Measurements from ENCODE around the gene ENDOD1. TPM values are rescaled to one million over a fixed set of nuclear protein-coding genes. Genes with fewer than 3 reads are reported as not detected.

The ENDOD1 gene
- total and polyA plus RNA-seq, 7 donors = 7.8 to 31.4 (median 20.4) TPM

DNA sequence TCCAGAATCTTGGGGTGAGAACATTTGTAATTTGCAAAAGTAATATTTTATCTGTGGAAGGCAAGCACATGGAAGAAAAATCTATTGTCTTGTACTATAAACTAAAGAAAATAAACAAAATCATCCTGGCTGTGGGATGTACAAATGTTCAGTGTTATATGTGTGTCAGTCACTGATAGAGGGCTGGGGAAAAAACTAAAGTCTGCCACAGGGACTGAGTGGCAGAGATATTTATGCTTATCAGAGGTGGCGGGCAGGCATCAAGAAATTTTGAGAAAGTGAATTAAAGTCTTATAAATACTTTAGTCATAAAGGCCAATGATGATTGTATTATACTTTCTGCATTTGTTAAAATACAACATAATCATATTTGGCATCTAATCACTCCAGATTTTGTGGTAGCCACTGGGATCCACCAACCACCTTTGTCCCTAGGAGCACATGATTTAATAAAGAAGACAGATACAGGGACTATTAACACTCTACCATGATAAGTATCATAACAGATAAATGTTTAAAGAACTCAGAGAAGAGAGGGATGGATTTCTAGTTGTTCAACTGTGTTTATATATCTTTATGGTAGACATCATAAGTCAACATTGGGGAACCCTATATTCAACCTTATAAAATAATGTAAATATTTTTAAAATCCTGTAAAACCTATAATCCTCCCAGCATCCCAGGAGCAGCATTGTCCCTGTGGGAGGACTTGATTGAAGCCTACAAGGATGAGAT is 2.6 kb upstream of the ENDOD1 start:
- no peak for DNase-seq
- no peaks in the 10 kb centered on the region for H3K9me3 ChIP-seq
- peaks cover 0 to 13% (median 10%) of the 10 kb centered on the region in 4 donors for H3K4me1 ChIP-seq
- H3K4me3 ChIP-seq = no peak overlapping the region
- H3K27me3 ChIP-seq = no peaks in the 10 kb centered on the region
- no peak overlapping the region for H3K27ac ChIP-seq
- H3K36me3 ChIP-seq = no peaks in the 10 kb centered on the region
- intact Hi-C loops (cut with DNase I) = no loop called here
- TF ChIP-seq POLR2A (IDR thresholded peaks at IDR 0.05) (no peak), EP300 (IDR thresholded peaks at IDR 0.05) (no peak), POLR2AphosphoS5 (IDR thresholded peaks at IDR 0.05) (no peak)
- TF ChIP-seq, protein P1, sequence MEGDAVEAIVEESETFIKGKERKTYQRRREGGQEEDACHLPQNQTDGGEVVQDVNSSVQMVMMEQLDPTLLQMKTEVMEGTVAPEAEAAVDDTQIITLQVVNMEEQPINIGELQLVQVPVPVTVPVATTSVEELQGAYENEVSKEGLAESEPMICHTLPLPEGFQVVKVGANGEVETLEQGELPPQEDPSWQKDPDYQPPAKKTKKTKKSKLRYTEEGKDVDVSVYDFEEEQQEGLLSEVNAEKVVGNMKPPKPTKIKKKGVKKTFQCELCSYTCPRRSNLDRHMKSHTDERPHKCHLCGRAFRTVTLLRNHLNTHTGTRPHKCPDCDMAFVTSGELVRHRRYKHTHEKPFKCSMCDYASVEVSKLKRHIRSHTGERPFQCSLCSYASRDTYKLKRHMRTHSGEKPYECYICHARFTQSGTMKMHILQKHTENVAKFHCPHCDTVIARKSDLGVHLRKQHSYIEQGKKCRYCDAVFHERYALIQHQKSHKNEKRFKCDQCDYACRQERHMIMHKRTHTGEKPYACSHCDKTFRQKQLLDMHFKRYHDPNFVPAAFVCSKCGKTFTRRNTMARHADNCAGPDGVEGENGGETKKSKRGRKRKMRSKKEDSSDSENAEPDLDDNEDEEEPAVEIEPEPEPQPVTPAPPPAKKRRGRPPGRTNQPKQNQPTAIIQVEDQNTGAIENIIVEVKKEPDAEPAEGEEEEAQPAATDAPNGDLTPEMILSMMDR (IDR thresholded peaks at IDR 0.05) = no peak
- 98 to 100% methylated on average over 1 of the region's 1 CpG for WGBS, 2 donors

DNA sequence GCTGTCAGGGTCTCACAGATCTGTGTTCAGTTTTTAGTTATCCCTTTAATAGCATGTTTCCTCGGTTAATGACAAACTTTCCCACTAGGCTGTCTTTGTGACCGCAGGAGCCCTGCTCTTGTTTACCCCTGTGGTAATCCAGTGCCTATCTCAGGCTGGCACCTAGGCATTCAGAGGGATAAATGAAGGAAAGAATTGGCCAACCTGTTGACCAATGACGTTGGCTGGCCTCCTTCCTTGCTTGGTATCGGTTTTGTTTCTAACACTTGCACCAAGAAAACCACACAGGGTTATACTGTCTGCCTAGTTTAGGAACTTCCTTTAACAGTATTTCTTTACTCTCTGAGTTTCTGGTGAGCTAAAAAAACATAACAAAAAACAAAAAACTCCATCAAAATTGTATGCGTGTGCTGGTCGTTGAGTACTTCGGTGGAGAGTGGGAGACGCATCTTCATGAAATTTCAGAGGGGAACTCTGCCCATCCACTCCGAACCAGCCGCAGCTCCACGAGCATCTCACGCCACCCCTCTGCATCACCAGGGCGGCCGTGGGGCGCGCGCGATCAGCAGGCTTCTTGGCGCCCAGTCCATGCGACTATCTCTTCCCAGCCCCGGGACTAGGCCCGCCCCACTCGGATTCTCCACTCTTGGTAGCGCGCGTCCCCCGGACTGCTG is 563 bp upstream of the ENDOD1 start:
- Histone ChIP-seq H3K4me1 (peaks cover 0 to 19% (median 11%) of the 10 kb centered on the region in 4 donors), H3K4me3 (peak overlapping the region; percentile 45 to 99 (median 72)), H3K36me3 (no peaks in the 10 kb centered on the region), H3K27me3 (no peaks in the 10 kb centered on the region), H3K9me3 (no peaks in the 10 kb centered on the region), H3K27ac (peak overlapping the region; percentile 85 to 97 (median 92))
- WGBS, 2 donors = 8 to 21% methylated on average over 27 of the region's 27 CpGs
- no peak for DNase-seq
- intact Hi-C loops (cut with DNase I) = loop anchor here (1.0 kb wide), 1 partner anchor 21 kb away; no protein-coding TSS in a partner anchor
- TF ChIP-seq POLR2AphosphoS5 (IDR thresholded peaks at IDR 0.05) (no peak), EP300 (IDR thresholded peaks at IDR 0.05) (no peak), POLR2A (IDR thresholded peaks at IDR 0.05) (peak in 1 of 2 donors; percentile 32)
- TF ChIP-seq, protein P1 (IDR thresholded peaks at IDR 0.05) = no peak

DNA sequence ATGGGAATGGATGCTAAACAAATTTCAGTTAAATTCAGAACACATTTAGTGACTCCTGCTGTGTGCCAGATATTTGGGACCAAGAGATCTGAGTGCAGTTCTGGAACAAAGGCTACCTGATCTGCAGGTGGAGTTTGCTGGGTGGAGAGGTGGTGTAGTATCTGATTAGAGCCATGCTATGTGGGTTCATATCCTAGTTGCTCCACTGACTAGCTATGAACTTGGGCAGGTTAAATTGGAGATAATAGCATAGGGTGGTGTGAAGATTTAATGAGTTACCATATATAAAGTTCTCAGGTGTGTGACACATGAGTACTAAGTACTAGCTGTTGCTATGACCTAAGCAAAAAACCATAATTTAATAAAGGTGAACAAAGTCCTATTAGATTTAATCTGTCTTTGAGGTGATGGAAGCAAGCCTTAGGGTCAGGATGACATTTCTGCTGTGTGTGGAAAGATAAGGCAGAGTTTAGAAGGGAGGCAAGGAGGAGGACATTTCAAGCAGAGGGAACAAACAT is 2.1 kb downstream of the ENDOD1 start:
- DNase-seq = no peak
- Histone ChIP-seq H3K27me3 (no peaks in the 10 kb centered on the region), H3K4me1 (peaks cover 0 to 22% (median 11%) of the 10 kb centered on the region in 4 donors), H3K27ac (no peak overlapping the region), H3K9me3 (no peaks in the 10 kb centered on the region), H3K36me3 (no peaks in the 10 kb centered on the region), H3K4me3 (no peak overlapping the region)
- intact Hi-C loops (cut with DNase I) = loop anchor here (2.0 kb wide), 1 partner anchor 59 kb away; no protein-coding TSS in a partner anchor
- TF ChIP-seq, protein P1 (IDR thresholded peaks at IDR 0.05) = no peak
- no peak for TF ChIP-seq POLR2A (IDR thresholded peaks at IDR 0.05)
- TF ChIP-seq EP300 (IDR thresholded peaks at IDR 0.05) = no peak
- TF ChIP-seq POLR2AphosphoS5 (IDR thresholded peaks at IDR 0.05) = no peak

DNA sequence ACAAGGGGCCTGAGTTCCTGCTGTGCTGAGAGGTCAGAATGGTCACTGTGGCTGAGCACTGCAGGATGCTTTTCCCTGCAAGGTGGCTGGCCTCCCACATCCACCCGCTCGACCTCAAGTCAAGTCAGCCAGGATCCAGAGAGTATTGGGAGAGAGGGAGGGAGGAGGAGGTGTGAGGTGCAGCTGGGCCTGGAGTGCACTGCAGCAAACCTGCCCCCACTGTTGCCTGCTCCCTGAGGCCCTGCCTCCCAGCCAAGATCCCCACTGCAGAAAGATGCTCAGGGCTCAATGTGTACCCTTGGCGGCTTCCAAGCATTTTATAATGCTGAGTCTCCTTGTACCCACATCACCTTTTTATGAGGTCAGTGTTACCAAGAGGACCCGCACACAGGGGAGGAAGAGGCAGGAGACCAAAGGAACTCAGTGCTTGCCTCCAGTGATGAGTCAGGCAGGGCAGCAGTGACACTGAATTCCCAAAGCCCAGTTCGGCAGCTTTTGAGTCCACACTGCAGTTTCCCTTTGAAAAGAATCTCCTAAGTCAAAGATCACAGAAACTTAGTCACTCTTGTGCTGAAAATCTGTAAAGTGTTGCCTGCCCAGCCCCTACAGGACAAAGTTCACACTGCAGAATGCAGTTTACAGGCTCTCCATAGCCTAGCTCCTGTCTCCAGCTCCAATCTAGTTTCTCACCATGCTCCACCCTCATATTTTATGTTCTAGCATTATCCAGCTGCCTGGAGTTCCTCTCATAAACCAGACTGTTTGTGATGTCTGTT is 3.1 kb downstream of the ENDOD1 start:
- 15 to 42% methylated on average over 5 of the region's 5 CpGs for WGBS, 2 donors
- Histone ChIP-seq H3K27ac (no peak overlapping the region), H3K27me3 (no peaks in the 10 kb centered on the region), H3K4me1 (peaks cover 0 to 22% (median 11%) of the 10 kb centered on the region in 4 donors), H3K9me3 (no peaks in the 10 kb centered on the region), H3K4me3 (no peak overlapping the region), H3K36me3 (no peaks in the 10 kb centered on the region)
- DNase-seq = no peak
- intact Hi-C loops (cut with DNase I) = no loop called here
- TF ChIP-seq, protein P1 (IDR thresholded peaks at IDR 0.05) = peak in 3 of 4 experiments; percentile 15 to 37 (median 15)
- no peak for TF ChIP-seq POLR2AphosphoS5 (IDR thresholded peaks at IDR 0.05)

Measured in sigmoid colon (tissue), 7 donors.